HG03432 (cell line): ENCODE data around the gene DIDO1.
A peak's percentile ranks its signal among the peaks of the same experiment; 100 is the strongest.
"Not testable (repeated sequence)": the region's sequence is repeated elsewhere in the genome, so short reads cannot be mapped to it uniquely, and the experiment has no call there.

Experiments
- ATAC-seq: cut with Tn5 transposase; IDR thresholded peaks from one replicate; pipeline ENCODE4 v1.9.1; 2021; ENCODE audit warnings: mild to moderate bottlenecking, moderate library complexity; ENCODE audit not compliant: unreplicated experiment

Gene DIDO1

DNA sequence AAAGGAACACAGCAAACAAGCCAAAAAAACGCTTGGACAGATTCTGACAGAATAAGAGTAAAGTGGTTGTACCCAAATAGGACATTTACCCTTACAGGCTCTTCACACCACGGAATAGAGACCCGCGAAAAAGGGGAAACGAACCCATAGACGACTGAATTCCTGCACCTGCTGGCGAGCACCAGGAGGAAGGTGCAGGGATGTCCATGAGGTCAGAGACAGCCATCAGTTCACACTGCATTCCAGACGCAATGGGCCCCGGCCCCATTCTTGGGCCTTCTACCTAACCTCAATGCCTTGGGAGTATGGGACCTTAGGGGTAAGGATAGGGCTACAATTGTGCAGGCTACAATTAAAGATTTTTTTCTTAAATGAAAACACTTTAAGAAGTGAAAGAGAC is 5.2 kb upstream of the DIDO1 start:
- no peak for ATAC-seq

DNA sequence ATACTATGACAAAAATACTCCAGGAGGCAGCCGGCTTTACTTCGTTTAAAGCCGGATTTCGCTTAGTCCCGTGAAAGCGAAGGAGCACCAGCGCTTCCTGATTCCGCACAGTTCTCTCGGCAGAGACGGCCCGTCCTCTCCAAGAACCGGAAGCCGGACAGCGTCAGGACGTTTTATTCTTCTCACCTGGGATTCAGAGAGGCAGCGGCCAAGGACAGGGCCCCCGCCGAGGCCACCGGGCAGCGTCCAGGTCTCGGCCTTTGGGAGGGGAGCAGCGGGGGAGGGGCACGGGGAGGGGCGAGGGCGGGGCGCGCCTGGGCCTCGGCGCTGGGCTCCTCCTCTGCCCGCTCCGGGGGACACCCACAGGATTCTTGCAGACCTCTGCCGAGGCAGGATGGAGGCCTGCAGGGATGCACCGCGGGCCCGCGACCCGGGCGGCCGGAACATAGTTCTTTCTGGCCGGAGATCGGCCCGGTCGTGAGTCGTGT is 2.8 kb upstream of the DIDO1 start:
- no peak for ATAC-seq

DNA sequence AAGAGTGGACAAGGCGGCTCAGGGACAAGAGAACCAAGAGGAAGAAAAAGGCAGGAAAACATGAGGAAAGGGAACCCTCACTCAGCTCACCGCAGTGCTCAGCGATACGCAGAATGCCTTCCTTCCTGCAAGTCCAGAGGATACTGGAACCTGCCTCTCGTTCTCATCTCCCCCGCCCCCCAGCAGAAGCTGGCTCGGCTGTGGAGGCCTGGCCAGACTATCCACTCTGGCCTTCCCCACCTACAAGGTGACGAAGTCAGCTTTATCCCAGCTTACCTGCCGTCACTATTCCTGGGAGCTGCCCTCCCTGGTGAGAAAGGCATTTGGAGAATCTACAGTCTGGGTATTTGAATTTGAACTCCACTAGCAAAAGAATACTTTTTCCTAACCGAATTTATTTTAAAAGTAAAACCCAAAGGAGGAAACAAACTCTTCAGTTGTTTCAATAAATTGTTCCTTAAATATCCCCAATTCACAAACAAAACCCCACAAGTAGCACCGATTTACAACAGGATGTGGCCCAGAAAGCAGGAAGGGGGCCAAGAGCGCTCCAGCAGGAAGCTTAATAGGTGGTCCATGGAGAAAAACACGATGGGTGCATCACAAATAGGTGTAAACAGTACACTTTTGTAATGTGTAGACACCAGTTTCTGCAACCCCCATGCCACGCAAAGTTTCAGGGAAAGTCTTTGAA is 2.1 kb upstream of the DIDO1 start:
- no peak for ATAC-seq

DNA sequence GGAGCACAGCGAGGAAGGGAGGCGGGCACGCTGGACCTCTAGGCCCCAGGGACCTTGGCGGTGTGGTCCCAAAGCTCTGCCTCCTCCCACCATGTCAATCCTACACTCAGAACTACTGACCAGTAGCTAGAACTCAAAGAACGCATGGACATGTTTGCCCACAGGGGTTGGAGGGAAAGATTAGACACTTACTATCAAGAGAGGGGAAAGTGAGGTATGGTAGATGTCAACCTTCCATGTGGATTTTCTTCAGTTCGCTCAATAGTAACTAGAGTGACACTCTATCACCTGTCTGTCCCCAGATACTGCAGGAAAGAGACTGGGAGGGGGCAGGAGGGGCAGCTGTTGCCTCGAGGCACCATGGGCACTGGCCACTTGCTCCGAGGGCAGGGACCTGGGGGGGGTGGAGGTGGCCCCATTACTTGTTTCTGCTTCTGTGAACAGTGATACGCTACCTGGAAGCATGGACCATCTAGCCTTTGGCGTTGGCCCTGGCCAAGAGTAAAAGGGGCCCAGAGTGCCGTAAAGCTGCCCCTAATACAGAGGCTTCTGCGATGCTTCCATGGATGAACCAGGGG is 912 bp upstream of the DIDO1 start:
- no peak for ATAC-seq

DNA sequence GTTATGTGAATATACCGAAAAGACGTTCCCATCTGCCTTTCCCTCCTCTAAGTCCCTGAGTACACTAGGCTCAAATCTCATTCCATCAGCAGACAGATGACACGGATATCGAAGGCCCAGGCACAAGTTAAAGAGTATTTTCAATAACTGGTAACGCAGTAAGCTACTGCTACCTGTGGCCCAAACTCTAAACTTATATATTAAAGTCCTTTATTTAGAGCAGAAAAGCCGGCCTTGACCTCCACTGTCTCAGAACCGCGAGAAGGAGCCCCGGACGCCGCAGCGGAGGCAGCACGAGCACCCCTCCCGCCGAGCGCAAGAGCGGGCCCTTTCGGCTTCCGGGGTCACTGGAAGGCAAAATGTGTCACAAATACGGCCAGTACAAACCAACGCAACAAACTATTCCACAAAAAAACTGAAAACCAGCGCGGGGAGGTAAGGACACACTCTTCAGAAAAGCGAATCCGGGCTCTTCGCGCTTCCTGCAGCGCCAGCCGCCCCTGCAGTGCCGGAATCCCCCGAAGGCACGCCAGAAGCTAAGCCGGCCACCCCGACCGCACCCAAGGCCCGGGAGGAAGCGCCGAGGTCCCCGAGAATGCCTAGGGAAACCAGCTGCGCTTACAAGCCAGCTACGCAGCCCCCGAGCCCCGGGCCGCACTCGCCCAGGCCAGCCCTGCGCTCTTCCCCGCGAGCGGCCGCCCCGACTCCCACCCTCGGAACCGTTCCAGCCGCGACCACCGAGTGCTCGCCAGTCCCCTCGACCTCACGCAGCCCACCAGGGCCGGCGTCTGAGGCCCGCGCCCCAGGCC is 681 bp downstream of the DIDO1 start:
- ATAC-seq, result peak; percentile 26

DNA sequence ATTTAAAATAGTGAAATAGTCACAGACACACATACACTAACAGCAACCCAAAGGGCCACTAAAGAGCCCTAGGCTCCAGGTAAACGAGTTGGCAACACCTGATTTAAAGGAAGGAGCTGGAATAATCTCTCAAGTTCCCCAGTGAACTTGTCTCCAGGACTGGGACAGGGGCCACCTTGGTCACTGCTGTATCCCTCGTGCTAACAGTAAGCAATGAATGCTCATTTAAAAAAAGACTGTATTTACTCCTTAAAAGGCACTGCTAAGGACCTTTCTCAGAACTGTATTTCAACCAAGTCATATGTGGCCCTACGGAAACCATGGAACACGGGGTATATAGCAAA is 1.3 kb downstream of the DIDO1 start:
- ATAC-seq, result no peak

DNA sequence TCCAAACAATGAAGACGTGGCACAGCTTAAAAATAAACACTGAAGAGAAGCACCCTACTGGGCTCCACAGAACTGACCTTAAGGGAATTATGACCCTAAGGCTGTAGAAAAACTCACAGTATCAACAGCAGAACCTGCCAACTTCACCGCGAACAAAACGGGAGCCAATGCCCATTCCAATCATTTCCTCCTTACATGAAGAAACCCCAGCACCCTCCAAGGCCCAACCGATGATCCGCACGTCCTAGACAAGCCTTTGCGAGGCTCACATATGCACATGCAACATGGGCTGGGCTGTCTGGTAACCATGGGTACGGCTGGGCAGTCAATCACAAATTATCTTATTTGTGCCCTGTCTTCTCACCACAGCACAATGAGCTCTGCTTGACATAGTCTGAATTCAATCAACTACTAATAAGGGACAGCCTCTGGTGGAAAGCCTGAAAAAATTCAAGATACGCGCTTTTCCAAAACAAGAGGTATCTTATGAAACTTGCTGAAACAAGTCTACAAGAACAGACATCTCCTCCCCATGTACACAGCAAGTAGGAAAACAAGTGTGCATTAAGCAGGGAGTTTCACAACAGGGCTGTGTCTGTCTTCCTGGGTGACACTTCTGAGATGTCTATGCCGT is 1.7 kb downstream of the DIDO1 start:
- no peak for ATAC-seq

DNA sequence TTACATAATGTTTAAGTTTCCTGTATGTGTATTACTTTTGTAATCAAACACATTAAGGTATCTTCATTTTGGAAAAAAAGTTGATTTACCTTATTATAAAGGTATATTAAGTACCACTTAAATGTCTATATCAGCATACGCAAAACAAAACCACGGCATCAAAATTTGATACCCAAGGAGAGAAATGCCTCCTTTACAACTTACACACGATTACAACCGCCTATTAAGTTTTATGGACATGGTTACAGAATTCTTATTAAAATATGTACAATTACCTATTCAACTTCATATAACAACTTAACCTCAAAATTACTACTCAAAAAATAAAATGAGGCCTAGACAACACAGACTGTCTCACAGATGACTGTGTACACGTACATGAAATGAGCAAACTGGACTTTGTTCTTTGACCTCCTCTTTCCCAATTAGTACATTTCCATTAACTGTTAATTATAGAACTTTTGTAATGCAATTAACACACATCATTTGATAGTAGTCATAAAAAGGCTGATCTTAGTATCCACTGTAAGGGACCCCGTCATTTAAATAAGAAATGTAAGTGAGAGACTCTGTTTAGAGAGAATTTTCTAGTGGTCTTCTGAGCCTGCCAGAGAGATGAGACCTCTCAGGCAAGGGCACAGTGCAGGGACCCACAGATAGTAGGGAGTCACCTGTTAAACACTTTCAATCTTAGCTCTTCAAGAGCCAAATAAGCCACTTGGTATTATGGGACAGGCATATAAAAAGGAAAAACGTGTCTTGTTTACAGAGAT is 2.5 kb downstream of the DIDO1 start:
- no peak for ATAC-seq

DNA sequence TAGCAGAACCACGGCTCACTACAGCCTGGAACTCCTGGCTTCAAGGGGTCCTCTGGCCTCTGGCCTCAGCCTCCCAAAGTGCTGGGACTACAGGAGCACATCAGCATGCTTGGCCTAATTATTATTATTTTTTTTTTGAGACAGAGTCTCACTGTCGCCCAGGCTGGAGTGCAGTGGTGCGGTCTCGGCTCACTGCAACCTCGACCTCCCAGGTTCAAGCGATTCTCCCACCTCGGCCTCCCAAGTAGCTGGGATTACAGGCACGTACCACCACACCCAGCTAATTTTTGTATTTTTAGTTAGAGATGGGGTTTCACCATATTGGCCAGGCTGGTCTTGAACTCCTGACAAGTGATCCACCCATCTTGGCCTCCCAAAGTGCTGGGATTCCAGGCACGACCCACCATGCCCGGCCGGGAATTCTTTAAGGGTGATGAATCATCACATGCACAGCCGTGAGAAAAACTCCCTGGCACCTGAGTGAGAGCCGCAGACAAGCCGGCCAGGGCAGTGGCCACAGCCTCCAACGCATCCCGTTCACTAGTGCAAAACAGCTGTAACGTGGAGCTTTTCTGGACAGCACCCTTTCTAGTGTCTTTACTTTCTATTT is 3.1 kb downstream of the DIDO1 start:
- not testable (repeated sequence) for ATAC-seq

DNA sequence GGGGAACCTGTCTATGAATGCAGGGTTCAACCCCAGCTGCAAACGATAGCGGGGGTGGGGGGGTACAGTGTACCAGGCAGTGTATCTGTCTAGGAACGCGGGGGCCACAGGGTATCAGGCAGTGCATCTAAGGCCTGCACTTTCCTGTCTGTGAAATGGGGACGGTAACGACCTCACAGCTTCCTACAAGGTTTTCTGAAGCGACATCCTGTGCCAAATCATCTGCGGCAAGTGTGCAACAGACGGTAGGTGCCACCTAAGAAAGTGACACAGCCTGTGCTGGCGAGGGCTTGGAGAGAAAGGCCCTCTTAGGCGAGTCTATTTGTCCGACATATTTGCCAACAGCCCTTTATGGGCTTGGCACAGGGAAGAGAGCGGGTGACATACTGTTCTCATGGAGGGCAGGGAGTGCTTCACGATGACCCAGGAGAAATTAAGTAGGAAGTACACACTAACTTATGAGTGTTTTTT is 3.8 kb downstream of the DIDO1 start:
- no peak for ATAC-seq

DNA sequence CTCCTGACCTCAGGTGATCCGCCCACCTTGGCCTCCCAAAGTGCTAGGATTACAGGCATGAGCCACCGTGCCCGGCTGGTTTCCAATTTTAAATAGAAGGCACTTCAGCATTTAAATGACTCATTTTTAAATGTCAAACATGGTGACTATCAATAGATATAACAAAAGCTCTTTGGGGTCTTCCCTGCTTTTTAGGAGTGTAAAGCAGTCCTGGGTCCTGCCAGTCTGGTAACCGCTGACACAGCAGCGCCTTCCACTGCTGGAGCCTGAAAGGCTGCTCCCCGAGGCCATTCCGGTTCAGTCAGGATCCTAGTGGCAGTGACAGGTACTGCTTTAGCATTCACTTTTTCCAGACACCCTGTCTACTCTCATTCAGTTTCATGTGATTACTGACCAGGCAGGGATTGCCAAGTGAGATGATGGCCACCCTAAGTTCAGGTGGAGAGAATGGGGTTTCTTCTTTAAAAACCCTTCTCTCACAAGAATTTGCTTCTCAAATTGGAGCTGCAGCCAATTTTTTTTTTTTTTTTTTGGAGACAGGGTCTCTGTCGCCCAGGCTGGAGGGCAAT is 5.1 kb downstream of the DIDO1 start:
- no peak for ATAC-seq

DNA sequence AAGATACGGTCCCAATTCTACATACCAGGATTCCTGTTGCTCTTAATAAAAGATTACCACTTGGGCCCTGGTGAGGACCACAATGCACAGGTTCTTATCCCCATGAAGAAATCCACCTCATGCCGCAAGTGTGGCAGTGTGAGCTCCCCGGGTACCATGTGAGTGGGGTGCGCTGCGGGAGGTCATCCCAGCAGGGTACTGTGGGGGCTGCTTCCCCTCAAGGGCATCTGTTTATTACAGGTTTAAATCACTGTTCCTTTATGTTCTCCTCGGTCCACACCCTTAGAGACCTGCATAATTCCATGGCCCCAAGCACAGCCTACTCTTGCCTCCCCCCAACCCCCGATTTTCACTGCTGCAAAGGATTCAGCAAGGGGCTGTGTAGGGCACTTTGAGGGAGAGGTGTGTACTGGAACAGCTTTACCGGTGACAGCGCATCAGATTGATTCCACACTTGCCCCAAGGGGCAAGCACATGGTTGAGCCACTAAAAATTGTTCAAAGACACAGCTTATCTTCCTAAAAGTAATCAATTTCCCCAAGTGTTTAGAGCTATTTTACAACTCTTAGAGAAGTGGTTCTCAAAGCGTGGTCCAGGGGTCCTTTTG is 6.2 kb downstream of the DIDO1 start:
- ATAC-seq, result no peak

DNA sequence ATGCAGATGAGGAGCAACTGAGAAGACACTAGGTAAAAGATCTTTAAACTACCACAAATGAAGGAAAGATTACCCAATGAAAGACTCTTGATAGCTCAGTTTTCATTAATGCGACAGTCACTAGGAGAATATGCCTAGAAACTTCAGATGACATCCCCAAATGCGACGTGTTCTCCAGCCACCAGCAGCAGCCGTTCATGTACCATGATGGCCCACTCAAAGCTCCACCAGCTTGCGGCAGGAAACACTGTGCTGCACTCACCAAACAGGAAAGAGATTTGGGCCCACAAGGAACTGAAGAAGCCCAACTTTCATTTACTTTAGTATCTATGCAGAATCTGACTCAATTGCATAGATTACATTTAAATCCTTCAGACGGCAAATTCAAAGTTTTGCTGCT is 7.5 kb downstream of the DIDO1 start:
- ATAC-seq, result no peak

DNA sequence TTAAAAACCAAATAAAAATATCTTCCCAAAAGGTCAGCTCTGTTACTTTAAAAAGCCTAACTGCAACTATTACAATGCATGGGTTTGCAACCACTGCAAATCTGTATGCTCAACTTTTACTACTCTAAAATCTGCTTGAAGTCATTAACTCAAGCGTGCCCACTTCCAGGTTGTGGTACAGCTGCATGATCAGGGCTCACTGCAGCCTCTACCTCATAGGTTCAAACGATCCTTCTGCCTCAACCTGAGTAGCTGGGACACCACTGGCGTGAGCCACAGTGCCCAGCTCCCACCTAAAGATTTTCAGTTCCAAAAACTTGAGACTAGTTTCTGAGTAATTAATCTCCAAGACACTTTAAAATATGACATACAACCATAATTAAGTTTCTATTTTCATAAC is 8.2 kb downstream of the DIDO1 start:
- ATAC-seq, result no peak

DNA sequence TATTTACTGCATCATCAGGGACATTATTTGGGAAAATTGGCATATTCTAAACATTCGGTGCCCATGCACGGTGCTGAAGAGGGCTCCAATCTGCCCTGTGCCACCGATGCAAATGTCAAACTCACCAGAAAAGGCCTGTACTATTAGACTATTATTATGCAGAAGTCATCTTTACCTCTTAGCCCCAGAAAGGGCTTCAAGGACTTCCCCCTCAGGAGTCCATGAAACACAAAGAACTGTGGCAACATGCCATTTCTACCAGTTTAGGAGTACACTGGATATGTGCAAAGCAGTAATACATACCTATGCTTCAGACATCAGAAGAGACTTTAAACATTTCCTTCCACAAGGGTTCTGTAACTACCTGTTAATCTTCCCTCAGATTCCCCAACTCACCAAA is 8.6 kb downstream of the DIDO1 start:
- ATAC-seq, result no peak

DNA sequence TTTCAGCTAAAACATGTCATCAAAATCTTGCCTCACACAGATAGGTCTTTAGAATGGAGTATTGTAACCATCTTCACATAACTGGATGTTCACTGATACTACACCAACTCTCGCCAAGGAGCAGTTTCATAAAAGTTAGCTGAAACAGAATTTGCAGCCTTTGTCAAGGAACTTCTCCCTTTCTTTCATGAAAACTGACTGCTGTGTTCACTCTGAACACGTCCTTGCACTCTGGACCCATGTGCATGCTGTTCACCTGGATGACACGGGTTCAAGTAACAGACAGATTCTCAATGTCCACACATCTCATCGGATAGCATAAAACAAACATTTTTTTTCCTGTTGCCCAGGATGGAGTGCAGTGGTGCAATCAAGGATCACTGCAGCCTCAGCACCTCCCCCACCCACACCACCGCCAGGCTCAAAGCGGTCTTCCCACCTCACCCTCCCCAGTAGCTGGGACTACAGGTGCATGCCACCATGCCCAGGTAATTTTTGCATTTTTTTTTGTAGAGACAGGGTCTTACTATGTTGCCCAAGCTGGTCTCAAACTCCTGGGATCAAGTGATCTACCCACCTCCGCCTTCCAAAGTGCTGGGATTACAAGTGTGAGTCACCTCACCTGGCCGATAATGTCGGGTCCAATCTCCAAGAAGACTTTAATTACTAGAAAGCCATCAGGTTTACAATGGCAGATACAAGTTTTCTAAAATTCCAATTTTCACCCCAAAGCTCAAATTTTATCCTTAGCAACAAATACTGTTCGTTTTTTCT is 9.4 kb downstream of the DIDO1 start:
- ATAC-seq, result no peak

DNA sequence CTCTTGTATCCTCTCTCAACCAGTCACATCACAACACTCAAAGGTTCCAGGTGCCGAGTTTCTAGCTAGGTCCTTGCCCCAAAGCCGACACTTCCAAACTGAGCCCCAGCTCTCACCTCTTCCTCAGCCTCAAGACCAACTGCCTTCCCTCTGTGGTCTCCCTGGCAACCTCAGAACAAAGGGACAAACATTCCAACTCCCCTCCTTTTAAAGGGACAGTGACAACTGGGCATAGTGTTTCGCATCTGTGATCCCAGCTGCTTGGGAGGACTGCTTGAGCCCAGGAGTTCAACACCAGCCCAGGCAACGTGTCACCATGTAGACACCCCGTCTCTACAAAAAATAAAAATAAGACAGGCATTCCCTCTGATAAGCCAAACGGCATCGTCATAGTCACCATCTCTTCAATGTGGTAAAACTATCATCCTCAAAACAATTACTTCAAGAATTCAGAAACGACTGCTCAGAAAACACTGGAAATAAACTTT is 11.3 kb downstream of the DIDO1 start:
- no peak for ATAC-seq

DNA sequence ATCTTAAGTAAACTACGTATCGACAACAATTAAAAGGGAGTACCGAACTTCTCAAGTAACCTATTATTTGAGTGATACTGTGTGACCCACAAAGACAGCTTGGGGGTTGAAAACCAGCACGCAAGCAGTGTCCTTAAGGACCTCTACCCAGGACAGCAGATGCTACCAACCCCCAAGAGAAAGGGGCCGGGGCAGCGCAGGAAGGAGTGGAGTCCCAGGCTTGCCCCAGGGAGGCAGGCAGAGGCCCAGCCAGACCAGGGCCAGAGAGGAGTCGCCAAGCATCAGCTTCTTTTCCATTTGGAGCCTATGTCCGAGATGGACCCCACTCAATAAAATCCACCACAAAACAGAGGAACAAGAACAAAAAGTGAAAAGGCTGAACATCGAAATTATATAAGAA is 11.9 kb downstream of the DIDO1 start:
- ATAC-seq, result no peak
